ENCODE results near the gene TSPAN18.

DNA sequence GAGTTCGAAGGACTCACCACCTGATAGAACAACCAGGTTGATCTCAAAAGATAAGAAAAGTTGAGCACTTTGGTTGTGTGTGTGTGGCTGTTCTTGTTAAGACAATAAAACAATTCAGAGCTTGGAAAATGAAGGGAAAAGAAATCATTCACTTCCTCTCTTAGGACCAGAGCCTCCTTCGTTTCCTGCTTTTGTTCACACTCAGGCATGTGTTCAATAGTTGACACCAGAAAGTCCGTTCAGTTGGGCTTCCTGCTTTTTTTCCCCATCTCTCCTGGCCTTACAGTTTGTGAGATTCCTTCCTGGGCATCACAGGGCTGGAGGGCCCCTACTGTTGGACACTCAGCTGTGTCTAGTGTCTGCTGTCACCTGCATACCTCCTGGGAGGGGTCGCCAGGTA, 48.0 kb downstream of the TSPAN18 start:
- no peak for TF ChIP-seq SIN3A (IDR thresholded peaks at IDR 0.05; ENCODE audit: borderline replicate concordance, insufficient read depth, low read depth, low read length)
- TF ChIP-seq, protein P1, sequence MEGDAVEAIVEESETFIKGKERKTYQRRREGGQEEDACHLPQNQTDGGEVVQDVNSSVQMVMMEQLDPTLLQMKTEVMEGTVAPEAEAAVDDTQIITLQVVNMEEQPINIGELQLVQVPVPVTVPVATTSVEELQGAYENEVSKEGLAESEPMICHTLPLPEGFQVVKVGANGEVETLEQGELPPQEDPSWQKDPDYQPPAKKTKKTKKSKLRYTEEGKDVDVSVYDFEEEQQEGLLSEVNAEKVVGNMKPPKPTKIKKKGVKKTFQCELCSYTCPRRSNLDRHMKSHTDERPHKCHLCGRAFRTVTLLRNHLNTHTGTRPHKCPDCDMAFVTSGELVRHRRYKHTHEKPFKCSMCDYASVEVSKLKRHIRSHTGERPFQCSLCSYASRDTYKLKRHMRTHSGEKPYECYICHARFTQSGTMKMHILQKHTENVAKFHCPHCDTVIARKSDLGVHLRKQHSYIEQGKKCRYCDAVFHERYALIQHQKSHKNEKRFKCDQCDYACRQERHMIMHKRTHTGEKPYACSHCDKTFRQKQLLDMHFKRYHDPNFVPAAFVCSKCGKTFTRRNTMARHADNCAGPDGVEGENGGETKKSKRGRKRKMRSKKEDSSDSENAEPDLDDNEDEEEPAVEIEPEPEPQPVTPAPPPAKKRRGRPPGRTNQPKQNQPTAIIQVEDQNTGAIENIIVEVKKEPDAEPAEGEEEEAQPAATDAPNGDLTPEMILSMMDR (IDR thresholded peaks at IDR 0.05): no peak
- TF ChIP-seq TCF7L2 (IDR thresholded peaks at IDR 0.05; ENCODE audit: low read depth, low read length): no peak
- no peak for TF ChIP-seq POLR2AphosphoS5 (IDR thresholded peaks at IDR 0.05; ENCODE audit: low read depth, low read length)
- TF ChIP-seq, protein P2, sequence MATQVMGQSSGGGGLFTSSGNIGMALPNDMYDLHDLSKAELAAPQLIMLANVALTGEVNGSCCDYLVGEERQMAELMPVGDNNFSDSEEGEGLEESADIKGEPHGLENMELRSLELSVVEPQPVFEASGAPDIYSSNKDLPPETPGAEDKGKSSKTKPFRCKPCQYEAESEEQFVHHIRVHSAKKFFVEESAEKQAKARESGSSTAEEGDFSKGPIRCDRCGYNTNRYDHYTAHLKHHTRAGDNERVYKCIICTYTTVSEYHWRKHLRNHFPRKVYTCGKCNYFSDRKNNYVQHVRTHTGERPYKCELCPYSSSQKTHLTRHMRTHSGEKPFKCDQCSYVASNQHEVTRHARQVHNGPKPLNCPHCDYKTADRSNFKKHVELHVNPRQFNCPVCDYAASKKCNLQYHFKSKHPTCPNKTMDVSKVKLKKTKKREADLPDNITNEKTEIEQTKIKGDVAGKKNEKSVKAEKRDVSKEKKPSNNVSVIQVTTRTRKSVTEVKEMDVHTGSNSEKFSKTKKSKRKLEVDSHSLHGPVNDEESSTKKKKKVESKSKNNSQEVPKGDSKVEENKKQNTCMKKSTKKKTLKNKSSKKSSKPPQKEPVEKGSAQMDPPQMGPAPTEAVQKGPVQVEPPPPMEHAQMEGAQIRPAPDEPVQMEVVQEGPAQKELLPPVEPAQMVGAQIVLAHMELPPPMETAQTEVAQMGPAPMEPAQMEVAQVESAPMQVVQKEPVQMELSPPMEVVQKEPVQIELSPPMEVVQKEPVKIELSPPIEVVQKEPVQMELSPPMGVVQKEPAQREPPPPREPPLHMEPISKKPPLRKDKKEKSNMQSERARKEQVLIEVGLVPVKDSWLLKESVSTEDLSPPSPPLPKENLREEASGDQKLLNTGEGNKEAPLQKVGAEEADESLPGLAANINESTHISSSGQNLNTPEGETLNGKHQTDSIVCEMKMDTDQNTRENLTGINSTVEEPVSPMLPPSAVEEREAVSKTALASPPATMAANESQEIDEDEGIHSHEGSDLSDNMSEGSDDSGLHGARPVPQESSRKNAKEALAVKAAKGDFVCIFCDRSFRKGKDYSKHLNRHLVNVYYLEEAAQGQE (IDR thresholded peaks at IDR 0.05; ENCODE audit: insufficient read depth in 1 of 2, low read depth in 2 of 2, low read length in 1 of 2): no peak

All from Panc1 (cell line).